Islet precursor cell (in vitro differentiated cells): ENCODE results near the gene FAM47E.
"Not testable (repeated sequence)": the region's sequence is repeated elsewhere in the genome, so short reads cannot be mapped to it uniquely, and the experiment has no call there.

Experiments used
- DNase-seq: peaks from one replicate; pipeline ENCODE4 v3.0.0-alpha.2; 2018

Gene FAM47E

DNA sequence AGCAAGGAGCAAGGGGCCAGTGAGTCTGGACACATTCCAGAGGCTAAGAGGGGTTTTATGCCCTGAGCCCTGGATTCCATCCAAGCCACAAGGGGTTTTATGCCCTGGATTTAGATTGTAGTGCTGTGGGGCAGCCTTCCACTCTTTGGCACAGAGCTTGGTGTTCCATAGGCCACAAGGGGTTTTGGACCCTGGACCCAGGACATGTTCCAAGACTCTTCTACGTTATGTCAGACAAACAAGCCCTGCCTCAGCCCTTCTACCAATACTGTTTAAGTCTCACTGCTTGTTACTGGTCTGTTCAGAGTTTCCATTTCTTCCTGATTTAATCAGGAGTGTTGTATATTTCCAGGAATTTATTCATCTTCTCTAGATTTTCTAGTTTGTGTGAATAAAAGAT lies 25.1 kb upstream of the FAM47E start:
- DNase-seq: no peak

DNA sequence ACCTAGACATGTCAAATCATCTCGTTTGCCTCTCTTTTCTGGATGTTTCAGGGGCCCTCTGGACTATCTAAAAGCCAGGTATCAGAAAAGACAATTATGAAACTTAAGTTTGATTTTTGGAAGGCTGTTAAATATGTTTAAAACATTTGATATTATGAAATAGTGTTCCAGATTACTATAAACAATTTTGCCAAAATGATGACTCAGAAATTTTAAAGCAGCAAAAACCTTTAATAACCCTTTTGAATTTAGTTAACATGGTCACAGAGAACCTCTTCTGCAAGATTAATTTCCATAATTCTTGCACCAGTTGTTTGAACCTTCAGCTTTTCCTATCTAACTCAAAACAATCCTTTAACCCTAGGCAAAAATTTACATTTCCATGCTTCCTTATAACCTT lies 18.8 kb upstream of the FAM47E start:
- no peak for DNase-seq

DNA sequence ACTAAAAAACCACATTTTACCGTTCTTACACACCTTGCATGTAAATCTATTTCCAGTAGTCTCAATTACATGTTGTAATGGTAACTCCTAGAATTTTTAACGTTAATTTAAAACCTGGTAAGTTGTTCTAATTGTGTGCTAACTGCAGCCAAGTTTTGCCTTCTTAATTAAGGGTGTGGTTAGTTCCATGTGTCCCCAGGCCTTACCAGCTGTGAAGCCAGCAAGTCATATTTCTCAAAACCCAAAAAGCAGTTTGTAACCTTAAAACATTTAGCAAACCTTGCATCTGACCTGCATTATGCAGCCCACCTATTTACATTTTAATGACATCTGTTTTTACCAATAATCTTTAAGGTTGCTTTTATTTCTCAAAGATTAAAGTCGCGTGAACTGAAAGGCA lies 18.4 kb upstream of the FAM47E start:
- DNase-seq: no peak

DNA sequence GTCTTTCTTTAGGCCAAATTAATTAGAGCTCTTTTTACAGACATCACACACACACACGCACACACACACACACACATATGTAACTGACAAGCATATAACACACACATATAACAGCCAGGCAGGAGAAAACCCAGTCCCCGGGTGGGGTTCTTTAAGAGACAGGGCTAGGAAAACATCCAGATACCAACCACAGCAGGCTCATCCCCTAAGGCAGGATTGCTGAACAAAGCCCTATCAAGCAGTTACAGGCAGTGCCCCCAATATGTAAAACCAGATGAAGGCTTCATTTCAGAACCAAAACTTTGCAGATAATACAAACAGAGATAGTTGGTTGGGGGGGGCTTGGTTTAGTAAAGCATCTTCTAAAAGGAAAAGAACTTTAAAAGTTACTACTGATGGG lies 18.0 kb upstream of the FAM47E start:
- DNase-seq: peak; percentile 67

DNA sequence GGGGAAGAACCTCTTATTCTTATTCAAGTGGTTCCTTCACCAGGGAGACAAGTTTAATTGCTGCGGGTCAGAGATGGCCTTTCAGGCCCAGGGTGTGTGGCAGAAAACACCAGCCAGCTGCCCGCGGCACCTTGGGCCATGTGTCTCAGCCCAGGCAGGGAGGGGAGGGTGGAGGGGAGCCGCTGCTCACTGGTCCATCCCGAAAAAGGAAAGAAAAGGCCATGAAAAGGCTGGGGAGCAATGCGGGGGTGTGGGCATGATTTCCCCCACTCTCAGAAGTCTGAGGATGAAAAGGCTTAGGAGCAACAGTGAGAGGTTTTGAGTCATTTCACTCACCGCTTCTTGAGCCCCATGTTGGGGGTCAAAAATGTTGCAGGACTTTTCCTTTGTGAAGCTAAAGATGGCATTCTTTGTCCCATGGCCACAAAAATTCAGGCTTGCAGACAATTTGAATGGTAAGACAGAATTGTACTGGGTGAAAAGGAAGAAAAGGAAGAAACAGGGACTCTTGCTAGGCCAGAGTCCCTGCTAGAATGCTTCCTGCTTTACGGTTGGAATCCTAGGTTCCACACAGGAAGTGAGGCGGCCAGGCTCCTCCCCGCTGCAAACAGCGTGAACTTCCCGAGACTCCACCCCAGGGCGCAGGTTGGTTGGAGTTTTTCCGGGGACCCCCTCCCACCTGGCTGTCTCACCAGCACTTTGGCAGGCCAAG lies 17.4 kb upstream of the FAM47E start:
- peak; percentile 67 for DNase-seq

- no peak for DNase-seq
Measured at GRCh38 chr4:76234679-76235044, 16.9 kb upstream of the FAM47E start.

GRCh38 chr4:76235407-76235806 lies 16.1 kb upstream of the FAM47E start:
- DNase-seq: no peak

- no peak for DNase-seq
Measured at GRCh38 chr4:76235915-76236314, 15.6 kb upstream of the FAM47E start.

DNA sequence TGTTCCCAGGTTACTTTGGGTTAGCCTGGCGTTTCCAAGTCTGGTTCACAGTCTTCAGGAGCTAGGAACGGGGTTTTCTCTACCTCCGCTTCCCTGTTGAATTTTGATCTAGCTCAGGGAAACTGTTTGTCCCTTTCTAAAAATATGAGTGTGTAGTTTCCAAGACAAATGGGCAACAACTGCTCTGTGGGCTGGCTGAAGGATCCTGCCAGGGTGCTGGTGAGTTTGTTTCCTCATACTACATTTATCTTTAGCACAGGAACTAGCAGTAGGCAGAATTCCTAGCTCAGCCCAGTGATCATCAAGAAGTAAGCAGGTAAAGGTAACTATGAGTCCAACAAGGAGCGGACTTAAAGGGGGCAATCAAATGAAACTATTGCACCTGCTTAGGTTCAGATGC lies 13.3 kb upstream of the FAM47E start:
- DNase-seq: no peak

GRCh38 chr4:76238701-76239100 lies 12.8 kb upstream of the FAM47E start:
- no peak for DNase-seq

GRCh38 chr4:76240236-76240635 lies 11.3 kb upstream of the FAM47E start:
- DNase-seq: no peak

DNA sequence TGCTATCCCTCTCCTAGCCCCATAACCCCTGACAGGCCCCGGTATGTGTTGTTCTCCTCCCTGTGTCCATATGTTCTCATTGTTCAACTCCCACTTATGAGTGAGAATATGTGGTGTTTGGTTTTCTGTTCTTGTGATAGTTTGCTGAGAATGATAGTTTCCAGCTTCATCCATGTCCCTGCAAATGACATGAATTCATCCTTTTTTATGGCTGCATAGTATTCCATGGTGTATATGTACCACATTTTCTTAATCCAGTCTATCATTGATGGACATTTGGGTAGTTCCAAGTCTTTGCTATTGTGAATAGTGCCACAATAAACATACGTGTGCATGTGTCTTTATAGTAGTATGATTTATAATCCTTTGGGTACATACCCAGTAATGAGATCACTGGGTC lies 7.6 kb upstream of the FAM47E start:
- not testable (repeated sequence) for DNase-seq

GRCh38 chr4:76246025-76246424 lies 5.5 kb upstream of the FAM47E start:
- DNase-seq: no peak

DNA sequence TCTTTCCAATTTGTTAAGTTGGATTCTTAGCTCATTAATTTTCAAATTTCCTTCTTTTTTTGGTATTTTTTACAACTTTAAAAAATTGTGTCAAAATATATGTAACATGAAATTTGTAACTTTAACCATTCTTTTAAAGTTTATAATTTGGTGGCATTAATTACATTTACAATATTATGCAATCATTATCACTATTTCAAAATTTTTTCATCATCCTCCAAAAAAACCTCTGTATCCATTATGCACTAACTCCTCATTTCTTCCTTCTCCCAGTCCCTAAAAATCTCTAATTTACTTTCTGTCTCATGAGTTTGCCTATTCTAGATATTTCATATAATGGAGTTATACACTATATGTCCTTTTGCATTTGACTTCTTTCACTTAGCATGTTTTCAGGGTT lies 4.7 kb upstream of the FAM47E start:
- no peak for DNase-seq

DNA sequence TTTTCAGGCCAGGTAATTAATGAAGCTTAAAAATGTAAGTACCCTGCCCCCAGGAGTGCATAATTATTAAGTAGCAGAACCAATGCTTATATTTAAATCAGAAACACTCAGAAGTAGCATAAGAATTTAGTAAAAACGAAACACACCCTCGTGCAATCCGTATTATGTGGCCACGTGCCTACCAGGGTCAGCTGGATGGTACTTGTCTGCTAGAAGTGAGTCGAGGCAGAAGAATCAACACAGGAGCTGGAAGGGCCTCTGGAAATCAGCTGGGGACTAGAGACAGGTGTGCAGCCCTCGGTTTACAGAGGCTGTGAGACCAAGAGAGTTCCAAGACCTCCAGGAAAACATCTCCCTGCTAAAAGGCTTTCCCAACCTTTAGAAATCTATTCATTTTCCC lies 559 bp upstream of the FAM47E start:
- DNase-seq: no peak

DNA sequence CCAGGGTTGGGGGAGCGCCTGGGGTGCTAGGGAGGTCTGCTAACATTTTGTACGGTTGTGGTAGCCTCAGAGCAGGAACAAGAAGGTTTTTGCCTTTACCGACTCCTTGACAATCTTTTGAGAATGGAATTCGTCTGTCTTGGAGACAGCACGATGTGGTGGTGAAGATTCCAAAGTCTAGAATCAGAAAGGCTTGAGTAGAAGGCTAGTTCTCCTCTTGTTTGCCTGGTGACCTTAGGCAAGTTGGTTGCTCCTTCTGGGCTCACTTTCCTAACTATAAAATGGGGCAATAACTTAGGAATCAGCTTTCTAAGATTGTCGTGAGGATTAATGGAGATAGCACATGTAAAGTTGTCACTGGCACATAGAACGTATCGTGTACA lies 741 bp downstream of the FAM47E start:
- no peak for DNase-seq

GRCh38 chr4:76253511-76253910 lies 2.0 kb downstream of the FAM47E start:
- DNase-seq: no peak

DNA sequence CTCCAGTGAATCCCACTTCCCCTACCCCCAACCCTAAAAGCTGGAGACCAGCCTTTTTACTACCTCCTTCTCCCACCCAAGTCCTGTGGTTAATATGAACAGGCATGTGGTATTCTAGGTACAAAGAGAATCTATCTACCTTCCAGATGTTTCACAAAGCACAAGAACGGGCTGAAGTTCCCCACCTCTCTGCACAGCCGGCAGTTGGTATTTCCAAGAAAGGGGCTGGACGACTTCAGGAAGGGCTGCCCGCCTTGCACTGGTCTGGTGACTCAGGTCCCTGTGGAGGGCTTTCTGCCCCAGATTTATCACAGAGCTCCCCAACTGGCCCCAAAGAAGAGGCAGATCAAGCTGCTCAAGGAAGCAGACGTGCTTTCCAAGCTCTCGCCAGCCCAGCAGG lies 4.5 kb downstream of the FAM47E start:
- DNase-seq: no peak

GRCh38 chr4:76256968-76257367 lies 5.4 kb downstream of the FAM47E start:
- no peak for DNase-seq

DNA sequence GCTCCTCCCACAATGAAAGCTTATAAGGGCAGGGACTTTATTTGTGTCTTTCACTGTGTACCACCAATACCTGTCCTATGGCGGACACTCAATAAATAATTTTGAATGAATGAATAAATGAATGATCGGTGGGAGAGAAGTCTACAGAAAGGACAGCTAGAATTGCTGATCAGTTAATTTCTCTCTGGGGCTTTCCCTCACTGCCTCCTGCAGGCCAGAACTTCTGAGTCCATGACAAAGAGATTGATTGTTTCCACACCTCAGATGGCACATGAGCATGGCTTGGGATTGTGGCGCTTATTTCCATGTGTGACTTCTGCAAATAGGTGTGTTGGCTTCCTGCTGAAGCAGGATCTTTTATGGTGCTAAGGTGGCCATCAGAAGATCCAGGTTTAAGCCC lies 6.3 kb downstream of the FAM47E start:
- no peak for DNase-seq

GRCh38 chr4:76260571-76260970 lies 9.1 kb downstream of the FAM47E start:
- DNase-seq: no peak

GRCh38 chr4:76265631-76266218 lies 14.2 kb downstream of the FAM47E start:
- DNase-seq: no peak

DNA sequence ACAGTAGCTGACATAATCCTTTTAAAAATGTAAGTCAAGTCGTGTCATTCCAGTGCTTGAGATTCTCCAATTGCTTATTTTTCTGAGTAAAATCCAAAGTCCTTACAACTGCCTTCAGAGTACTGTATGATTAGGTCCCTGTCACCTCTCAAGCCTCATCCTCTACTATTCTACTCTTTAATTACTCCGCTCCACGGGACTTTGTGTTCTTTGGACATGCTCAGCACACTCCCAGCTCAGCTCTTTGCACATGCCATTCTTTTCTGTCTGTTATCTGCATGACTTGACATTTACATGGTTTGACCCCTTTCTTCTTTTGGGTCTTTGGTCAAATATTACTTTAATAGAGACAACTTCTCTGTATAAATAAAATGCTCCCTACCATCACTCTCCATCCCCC lies 15.1 kb downstream of the FAM47E start:
- no peak for DNase-seq

GRCh38 chr4:76267811-76268210 lies 16.3 kb downstream of the FAM47E start:
- no peak for DNase-seq
